Tibial artery (tissue), 4 donors: Measurements from ENCODE around the gene TGFBRAP1.

Source experiments
- DNase-seq, 2 donors: peaks; one replicate each; pipeline ENCODE4 v3.0.0-alpha.2; 2019
- H3K27ac ChIP-seq, 2 donors: fragments of 200-600 bp; sonication (generic) in 1 of 2; 1 replicate in 1 of 2; 2 replicates in 1 of 2; pipeline ENCODE4 v1.5.1; 2018 to 2019; ENCODE audit warnings: mild to moderate bottlenecking in 1 of 2
- H3K27me3 ChIP-seq, 2 donors: fragments of 200-600 bp; sonication (generic) in 1 of 2; one replicate each; pipeline versions ENCODE4 v1.5.1 to v1.6.0; 2016 to 2019
- H3K36me3 ChIP-seq, 3 donors: fragments of 200-600 bp; sonication (generic) in 2 of 3; one replicate each; pipeline ENCODE4 v1.5.1; 2016 to 2019; ENCODE audit warnings: mild to moderate bottlenecking in 2 of 3
- H3K4me1 ChIP-seq, 4 donors: fragments of 200-600 bp; sonication (generic) in 2 of 4; 1 replicate in 3 of 4; 2 replicates in 1 of 4; pipeline ENCODE4 v1.5.1; 2016 to 2019
- H3K4me3 ChIP-seq, 2 donors: fragments of 200-600 bp; sonication (generic) in 1 of 2; 1 replicate in 1 of 2; 2 replicates in 1 of 2; pipeline ENCODE4 v1.5.1; 2018 to 2019; ENCODE audit warnings: mild to moderate bottlenecking in 2 of 2
- H3K9me3 ChIP-seq, 3 donors: fragments of 200-600 bp; sonication (generic) in 1 of 3; one replicate each; pipeline ENCODE4 v1.5.1; 2016 to 2019
- intact Hi-C: fragments of 100-400 bp; cut with DNase I; formaldehyde crosslinking; loops from one replicate; pipeline ENCODE4 v1.15.0; 2023; ENCODE audit warnings: low total_unique reads
- TF ChIP-seq, protein P1 (sequence below), 2 experiments: fragments of 200-600 bp in 1 of 2; fragments of 450-650 bp in 1 of 2; IDR thresholded peaks; one replicate each; pipeline ENCODE4 v1.5.1; 2017 to 2019; ENCODE audit warnings: antibody characterized with exemption in 2 of 2, mild to moderate bottlenecking in 1 of 2, moderate library complexity in 1 of 2

Gene TGFBRAP1

DNA sequence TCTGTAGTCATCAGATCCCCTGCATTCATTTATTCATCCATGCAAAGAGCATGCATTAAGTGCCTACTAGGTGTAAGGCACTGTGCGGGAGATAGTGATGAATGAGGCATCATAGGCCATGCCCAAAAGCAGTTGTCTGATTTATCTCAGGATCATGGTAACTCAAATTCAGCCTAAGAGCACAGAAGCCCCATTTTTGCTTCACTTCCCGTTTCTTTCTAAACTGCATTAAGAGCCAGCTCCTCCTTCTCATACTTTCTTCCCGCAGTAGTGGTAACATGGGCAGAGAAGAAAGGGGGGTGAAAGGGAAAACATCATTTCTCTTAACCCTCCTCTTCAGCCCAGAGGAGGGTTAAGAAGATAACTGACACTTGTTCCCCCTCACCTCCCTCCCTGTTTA lies 85.1 kb downstream of the TGFBRAP1 start:
- TF ChIP-seq, protein P1, sequence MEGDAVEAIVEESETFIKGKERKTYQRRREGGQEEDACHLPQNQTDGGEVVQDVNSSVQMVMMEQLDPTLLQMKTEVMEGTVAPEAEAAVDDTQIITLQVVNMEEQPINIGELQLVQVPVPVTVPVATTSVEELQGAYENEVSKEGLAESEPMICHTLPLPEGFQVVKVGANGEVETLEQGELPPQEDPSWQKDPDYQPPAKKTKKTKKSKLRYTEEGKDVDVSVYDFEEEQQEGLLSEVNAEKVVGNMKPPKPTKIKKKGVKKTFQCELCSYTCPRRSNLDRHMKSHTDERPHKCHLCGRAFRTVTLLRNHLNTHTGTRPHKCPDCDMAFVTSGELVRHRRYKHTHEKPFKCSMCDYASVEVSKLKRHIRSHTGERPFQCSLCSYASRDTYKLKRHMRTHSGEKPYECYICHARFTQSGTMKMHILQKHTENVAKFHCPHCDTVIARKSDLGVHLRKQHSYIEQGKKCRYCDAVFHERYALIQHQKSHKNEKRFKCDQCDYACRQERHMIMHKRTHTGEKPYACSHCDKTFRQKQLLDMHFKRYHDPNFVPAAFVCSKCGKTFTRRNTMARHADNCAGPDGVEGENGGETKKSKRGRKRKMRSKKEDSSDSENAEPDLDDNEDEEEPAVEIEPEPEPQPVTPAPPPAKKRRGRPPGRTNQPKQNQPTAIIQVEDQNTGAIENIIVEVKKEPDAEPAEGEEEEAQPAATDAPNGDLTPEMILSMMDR (IDR thresholded peaks at IDR 0.05): no peak
- no peaks in the 10 kb centered on the region for H3K4me1 ChIP-seq
- intact Hi-C loops: no loop called here

DNA sequence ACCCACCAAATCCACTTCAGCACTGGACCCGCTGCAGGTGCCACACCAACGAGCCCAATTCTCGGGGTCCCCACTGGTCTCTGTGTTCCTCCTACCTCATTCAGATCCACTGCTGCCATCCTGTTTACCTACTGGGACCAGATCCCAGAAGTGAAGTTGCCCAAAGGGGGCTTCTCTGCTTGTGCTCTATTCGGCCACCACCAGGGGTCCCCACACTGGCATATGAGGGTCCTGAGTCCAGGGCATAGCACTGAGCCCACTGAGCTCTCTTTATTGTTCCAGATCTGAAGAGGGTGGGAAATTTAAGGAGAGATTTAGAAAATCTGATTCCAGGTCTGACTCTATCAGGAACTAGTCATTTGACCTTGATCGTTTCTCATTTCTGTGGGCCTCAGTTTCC lies 85.6 kb downstream of the TGFBRAP1 start:
- Histone ChIP-seq H3K36me3 (no peaks in the 10 kb centered on the region), H3K4me3 (no peak overlapping the region), H3K27ac (no peak overlapping the region), H3K4me1 (no peaks in the 10 kb centered on the region), H3K27me3 (no peaks in the 10 kb centered on the region), H3K9me3 (no peaks in the 10 kb centered on the region)
- DNase-seq: no peak
- TF ChIP-seq, protein P1 (IDR thresholded peaks at IDR 0.05): no peak
- intact Hi-C loops: no loop called here

More for the DNA sequence above, 85.1 kb downstream of the TGFBRAP1 start:
- DNase-seq: no peak
- Histone ChIP-seq H3K9me3 (no peaks in the 10 kb centered on the region), H3K27me3 (no peaks in the 10 kb centered on the region), H3K36me3 (no peaks in the 10 kb centered on the region), H3K27ac (no peak overlapping the region), H3K4me3 (no peak overlapping the region)

DNA sequence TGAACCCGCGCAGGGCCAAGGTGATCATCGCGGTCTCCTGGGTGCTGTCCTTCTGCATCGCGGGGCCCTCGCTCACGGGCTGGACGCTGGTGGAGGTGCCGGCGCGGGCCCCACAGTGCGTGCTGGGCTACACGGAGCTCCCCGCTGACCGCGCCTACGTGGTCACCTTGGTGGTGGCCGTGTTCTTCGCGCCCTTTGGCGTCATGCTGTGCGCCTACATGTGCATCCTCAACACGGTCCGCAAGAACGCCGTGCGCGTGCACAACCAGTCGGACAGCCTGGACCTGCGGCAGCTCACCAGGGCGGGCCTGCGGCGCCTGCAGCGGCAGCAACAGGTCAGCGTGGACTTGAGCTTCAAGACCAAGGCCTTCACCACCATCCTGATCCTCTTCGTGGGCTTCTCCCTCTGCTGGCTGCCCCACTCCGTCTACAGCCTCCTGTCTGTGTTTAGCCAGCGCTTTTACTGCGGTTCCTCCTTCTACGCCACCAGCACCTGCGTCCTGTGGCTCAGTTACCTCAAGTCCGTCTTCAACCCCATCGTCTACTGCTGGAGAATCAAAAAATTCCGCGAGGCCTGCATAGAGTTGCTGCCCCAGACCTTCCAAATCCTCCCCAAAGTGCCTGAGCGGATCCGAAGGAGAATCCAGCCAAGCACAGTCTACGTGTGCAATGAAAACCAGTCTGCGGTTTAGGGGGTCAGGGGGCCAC lies 87.1 kb downstream of the TGFBRAP1 start:
- no peak overlapping the region for H3K27ac ChIP-seq
- intact Hi-C loops: no loop called here
- no peak for DNase-seq
- H3K4me1 ChIP-seq: no peaks in the 10 kb centered on the region
- H3K9me3 ChIP-seq: no peaks in the 10 kb centered on the region
- TF ChIP-seq, protein P1 (IDR thresholded peaks at IDR 0.05): no peak
- no peak overlapping the region for H3K4me3 ChIP-seq
- H3K36me3 ChIP-seq: no peaks in the 10 kb centered on the region
- H3K27me3 ChIP-seq: no peaks in the 10 kb centered on the region

DNA sequence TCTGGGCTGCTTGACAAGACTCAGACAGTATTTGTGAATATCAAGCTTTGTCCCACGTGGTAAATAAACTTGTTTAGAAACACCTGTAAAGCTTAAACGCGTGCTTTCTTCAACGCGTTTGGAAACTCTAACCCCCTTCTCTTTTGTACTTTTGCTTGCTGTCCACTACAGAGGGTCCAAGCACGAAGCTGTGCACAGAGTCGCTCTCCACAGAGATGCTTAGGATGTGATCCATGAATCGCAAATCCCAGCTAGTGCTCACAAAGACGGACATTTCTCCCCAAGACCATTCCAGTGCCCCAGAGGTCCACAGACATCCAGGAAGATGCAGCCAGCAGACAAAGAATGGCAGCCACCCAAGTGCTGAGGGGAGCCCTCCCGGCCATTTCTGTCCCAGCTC lies 88.1 kb downstream of the TGFBRAP1 start, which contains the start of gene GPR45:
GPR45 (plus strand) TSS at position 301 of the 400 bp plus-strand sequence. CDS start 116 bp downstream, outside the sequence.
- Histone ChIP-seq H3K27ac (no peak within 1 kb of the TSS), H3K36me3 (no peaks in the 10 kb centered on the region), H3K27me3 (peaks cover 0 to 7% of the 10 kb centered on the region in 2 donors), H3K4me3 (no peak within 1 kb of the TSS), H3K9me3 (no peaks in the 10 kb centered on the region), H3K4me1 (no peaks in the 10 kb centered on the region)
- DNase-seq: no peak
- TF ChIP-seq, protein P1 (IDR thresholded peaks at IDR 0.05): no peak
- intact Hi-C loops: no loop called here

DNA sequence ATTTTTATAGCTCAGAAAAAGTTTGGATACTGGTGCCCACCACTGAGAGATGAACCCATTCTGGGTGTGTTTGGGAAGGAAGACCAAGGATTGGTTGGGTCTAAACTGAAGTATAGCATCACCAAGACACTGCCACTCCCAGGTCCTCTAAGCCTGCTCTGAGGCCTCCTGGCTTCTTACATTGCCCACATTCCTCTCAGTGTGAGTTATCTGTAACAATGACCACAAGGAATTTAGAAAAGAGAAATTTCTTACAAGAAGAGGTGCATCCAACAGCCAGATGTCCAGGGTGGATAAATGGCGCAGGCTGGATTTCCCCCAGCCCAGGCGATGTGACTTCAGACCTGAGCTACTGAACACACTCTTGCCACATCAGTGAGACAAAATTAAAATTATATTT lies 89.6 kb downstream of the TGFBRAP1 start:
- H3K4me1 ChIP-seq: no peaks in the 10 kb centered on the region
- H3K36me3 ChIP-seq: no peaks in the 10 kb centered on the region
- H3K4me3 ChIP-seq: no peak overlapping the region
- intact Hi-C loops: loop anchor here (5.0 kb wide), 1 partner anchor 123 kb away; no protein-coding TSS in a partner anchor
- TF ChIP-seq, protein P1 (IDR thresholded peaks at IDR 0.05): no peak
- DNase-seq: no peak
- peaks cover 0 to 10% of the 10 kb centered on the region in 2 donors for H3K27me3 ChIP-seq
- H3K27ac ChIP-seq: no peak overlapping the region
- H3K9me3 ChIP-seq: no peaks in the 10 kb centered on the region
